ENCODE measurements around the gene TSC22D1.
"Not testable (repeated sequence)": the region's sequence is repeated elsewhere in the genome, so short reads cannot be mapped to it uniquely, and the experiment has no call there.

TSC22D1 gene

GRCh38 chr13:44464471-44464870 lies 111.7 kb downstream of the TSC22D1 start:
- H3K4me3 ChIP-seq (ENCODE audit: low read depth, low read length) = no peak overlapping the region
- no peak for DNase-seq (ENCODE audit: low read depth, low spot score)
- in situ Hi-C loops (cut with HindIII; ENCODE audit: low sequenced_read_pairs) = loop anchor here (25.0 kb wide), 1 partner anchor 552 kb away; no protein-coding TSS in a partner anchor
- no peak for TF ChIP-seq CTCF (IDR thresholded peaks at IDR 0.05; ENCODE audit: low read depth, low read length)

GRCh38 chr13:44463759-44464158 lies 112.4 kb downstream of the TSC22D1 start:
- no peak for DNase-seq (ENCODE audit: low read depth, low spot score)
- no peak overlapping the region for H3K4me3 ChIP-seq (ENCODE audit: low read depth, low read length)
- in situ Hi-C loops (cut with HindIII; ENCODE audit: low sequenced_read_pairs) = loop anchor here (25.0 kb wide), 1 partner anchor 551 kb away; no protein-coding TSS in a partner anchor
- TF ChIP-seq CTCF (IDR thresholded peaks at IDR 0.05; ENCODE audit: low read depth, low read length) = no peak

- no peak overlapping the region for H3K4me3 ChIP-seq (ENCODE audit: low read depth, low read length)
- TF ChIP-seq CTCF (IDR thresholded peaks at IDR 0.05; ENCODE audit: low read depth, low read length) = no peak
- DNase-seq (ENCODE audit: low read depth, low spot score) = no peak
- in situ Hi-C loops (cut with HindIII; ENCODE audit: low sequenced_read_pairs) = loop anchor here (25.0 kb wide), 1 partner anchor 547 kb away; no protein-coding TSS in a partner anchor
Observed at GRCh38 chr13:44459674-44460073, 116.5 kb downstream of the TSC22D1 start.

- no peak for DNase-seq (ENCODE audit: low read depth, low spot score)
- TF ChIP-seq CTCF (IDR thresholded peaks at IDR 0.05; ENCODE audit: low read depth, low read length) = no peak
- in situ Hi-C loops (cut with HindIII; ENCODE audit: low sequenced_read_pairs) = loop anchor here (25.0 kb wide), 1 partner anchor 546 kb away; no protein-coding TSS in a partner anchor
- no peak overlapping the region for H3K4me3 ChIP-seq (ENCODE audit: low read depth, low read length)
Observed at GRCh38 chr13:44458313-44458975, 117.7 kb downstream of the TSC22D1 start.

GRCh38 chr13:44456212-44456611 lies 119.9 kb downstream of the TSC22D1 start:
- DNase-seq (ENCODE audit: low read depth, low spot score); H3K4me3 ChIP-seq (ENCODE audit: low read depth, low read length): not testable (repeated sequence)
- in situ Hi-C loops (cut with HindIII; ENCODE audit: low sequenced_read_pairs) = loop anchor here (25.0 kb wide), 1 partner anchor 544 kb away; no protein-coding TSS in a partner anchor

- in situ Hi-C loops (cut with HindIII; ENCODE audit: low sequenced_read_pairs) = loop anchor here (25.0 kb wide), 1 partner anchor 543 kb away; no protein-coding TSS in a partner anchor
- TF ChIP-seq CTCF (IDR thresholded peaks at IDR 0.05; ENCODE audit: low read depth, low read length) = no peak
- no peak overlapping the region for H3K4me3 ChIP-seq (ENCODE audit: low read depth, low read length)
- no peak for DNase-seq (ENCODE audit: low read depth, low spot score)
Observed at GRCh38 chr13:44455769-44456168, 120.4 kb downstream of the TSC22D1 start.

- no peak for DNase-seq (ENCODE audit: low read depth, low spot score)
- no peak overlapping the region for H3K4me3 ChIP-seq (ENCODE audit: low read depth, low read length)
- TF ChIP-seq CTCF (IDR thresholded peaks at IDR 0.05; ENCODE audit: low read depth, low read length) = no peak
- in situ Hi-C loops (cut with HindIII; ENCODE audit: low sequenced_read_pairs) = loop anchor here (25.0 kb wide), 1 partner anchor 542 kb away; no protein-coding TSS in a partner anchor
Observed at GRCh38 chr13:44453881-44454280, 122.2 kb downstream of the TSC22D1 start.

All from astrocyte of the spinal cord (primary cell).